GM19328 (cell line): ENCODE data around the gene CHRM2.
"Not testable (repeated sequence)": the region's sequence is repeated elsewhere in the genome, so short reads cannot be mapped to it uniquely, and the experiment has no call there.

Experiments used
- ATAC-seq: cut with Tn5 transposase; IDR thresholded peaks from one replicate; pipeline ENCODE4 v1.9.1; 2021; ENCODE audit warnings: mild to moderate bottlenecking, moderate library complexity; ENCODE audit not compliant: unreplicated experiment

CHRM2 gene

DNA sequence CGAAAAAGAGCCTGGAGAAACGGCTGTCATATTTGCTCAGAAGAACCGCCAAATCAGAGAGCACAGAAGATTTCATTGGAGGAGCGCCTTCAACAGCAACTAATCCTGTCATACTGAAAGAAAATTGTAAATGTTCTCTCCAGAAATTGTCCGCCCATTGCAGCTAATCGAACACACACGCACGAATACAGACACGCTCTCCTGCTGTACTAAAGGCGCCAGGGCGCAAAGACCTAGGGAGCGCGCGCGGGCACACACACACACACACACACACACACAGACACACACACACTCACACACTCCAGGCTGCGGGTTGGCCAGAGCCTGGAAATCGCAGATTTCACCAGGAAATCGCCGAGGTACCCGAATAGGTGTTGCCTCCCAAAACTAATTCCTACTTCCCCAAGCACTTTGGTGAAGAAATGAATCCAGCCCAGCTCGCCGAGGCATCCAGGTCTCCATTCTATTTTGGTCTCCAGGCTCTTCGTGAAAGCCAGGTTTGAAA lies at the start of gene CHRM2:
Gene CHRM2 (plus strand): TSS at position 157 of the 505 bp plus-strand sequence. CDS start 146,214 bp downstream, outside the sequence.
- ATAC-seq = no peak

DNA sequence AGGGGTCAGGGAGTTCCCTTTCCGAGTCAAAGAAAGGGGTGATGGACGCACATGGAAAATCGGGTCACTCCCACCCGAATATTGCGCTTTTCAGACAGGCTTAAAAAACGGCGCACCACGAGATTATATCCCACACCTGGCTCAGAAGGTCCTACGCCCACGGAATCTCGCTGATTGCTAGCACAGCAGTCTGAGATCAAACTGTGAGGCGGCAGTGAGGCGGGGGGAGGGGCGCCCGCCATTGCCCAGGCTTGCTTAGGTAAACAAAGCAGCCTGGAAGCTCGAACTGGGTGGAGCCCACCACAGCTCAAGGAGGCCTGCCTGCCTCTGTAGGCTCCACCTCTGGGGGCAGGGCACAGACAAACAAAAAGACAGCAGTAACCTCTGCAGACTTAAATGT lies 37.1 kb upstream of the CHRM2 start:
- ATAC-seq = not testable (repeated sequence)

DNA sequence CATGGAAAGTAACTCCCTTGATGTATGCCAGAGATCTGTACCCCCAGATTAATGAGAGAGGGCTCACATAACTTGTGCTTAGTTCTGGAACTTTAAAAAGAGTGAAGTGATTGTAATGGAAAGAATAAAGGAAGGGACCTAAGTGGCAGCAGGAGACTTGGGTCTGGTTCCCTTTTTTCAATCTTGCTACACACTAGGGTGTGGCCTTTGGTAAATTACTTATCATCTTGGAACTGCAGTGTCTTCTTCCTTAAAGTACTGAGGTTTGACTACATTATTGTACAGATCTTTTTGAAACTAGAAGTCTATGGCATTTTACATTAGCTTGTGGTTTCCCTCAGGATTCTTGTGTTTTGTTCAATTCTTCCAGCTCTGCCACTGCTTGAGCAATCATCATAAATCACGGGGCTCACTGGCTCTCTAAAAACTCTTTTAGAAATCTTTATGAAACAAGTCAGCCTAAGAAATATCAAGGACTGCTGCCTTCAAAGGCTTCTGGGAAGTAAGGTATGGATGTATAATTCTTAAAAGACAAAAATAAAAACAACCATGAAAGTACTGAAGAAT lies 22.5 kb upstream of the CHRM2 start:
- no peak for ATAC-seq

DNA sequence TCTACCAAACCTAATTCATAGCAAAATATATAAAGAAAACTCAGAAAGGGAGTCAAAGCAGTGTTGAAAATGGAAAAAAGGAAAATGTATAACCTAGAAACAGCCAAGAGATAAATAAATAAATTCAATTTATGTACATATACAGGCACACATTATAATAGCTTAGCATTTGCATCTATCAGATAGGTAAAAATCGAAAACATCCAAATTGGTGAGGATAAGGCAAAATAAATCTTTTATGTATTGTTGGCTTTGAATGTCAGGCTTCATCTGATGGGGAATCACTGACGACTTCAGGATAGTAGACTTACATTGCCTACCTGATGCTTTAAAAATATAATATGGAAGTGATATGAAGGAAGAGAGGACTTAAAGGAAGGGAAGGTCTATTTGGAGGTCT lies 20.6 kb upstream of the CHRM2 start:
- no peak for ATAC-seq

DNA sequence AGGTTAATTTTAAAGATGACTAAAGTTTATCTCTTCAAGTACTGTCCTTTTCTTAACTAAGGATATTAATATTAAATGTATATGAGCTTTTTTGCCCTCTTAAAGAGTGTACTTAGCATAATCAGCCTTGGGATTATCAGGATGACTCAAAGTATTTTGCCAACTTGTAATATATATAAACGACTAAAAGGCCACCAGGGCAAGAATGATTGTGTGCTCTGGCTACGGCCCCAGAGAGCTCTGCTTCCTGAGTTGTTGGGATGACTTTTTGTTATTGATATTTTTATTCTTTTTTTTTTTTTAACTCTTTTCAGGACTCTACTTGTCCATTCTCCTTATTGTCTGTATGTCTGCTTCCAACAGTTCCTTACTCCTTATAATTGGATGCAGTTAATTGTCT lies 14.8 kb upstream of the CHRM2 start:
- ATAC-seq = no peak

DNA sequence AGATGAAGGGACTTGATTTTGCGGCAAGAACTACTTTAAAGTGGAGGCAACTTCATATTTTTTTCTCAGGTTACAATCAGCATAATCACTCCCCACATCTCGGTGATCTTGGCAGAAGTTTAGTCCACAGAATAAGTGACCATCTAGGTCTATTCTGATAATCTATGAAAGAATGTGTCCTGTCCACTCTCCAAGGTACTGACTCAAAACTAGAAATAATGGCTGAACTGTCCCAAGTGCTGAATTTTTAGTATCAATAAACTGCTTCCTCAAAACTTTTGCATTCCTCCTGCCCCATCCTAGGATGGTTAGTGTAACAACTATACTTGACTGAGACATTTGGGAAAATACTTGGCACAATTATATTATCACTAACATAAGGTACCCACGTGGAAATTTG lies 10.9 kb upstream of the CHRM2 start:
- ATAC-seq = no peak

DNA sequence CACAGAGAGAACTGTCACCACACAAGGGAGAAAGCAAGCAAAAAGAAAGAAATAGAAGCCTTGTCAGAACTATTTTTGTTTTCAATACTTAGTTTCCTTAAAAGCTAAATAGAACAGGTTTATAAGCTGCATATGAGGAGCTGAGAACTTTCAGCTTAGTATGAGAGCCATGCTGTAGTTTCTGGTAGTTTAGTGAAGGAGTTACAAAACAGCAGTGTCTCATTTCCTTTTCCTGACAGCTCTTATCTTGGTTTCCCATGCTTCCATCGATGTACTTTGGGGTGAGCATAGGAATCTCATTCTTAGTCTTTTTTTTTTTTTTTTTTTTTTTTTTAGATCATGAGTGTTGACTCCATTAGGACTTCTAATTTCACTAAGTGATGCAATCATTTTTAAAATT lies 8.6 kb upstream of the CHRM2 start:
- ATAC-seq = no peak

DNA sequence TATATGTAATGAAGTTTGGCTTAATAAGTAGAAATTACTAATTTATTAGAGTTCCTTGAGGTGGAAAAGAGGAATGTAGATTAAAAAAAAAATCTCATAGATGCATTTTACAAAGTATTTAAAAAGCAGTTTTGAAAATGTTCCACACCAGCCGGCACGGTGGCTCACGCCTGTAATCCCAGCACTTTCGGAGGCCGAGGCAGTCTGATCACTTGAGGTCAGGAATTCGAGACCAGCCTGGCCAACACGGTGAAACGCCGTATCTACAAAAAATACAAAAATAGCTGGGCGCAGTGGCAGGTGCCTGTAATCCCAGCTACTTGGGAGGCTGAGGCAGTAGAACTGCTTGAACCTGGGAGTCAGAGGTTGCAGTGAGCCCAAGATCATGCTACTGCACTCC lies 3.2 kb upstream of the CHRM2 start:
- ATAC-seq = no peak

DNA sequence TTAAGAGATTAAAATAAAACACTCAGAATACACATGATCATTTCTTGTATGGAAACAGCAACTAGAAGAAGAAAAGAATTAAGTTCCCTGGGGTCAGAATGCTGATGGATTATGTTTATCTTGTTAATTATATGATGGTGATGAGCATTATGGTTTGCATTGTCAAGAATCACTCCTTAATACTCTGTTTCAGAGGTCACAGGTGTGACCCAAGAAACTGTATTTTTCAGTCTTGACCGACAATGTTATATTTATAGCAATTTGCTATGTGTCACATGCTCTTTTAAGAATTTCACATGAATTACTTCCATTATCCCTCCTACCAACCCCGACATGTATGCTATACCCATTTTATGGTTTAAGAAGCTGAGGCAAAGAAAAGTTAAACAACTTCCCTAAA lies 2.7 kb upstream of the CHRM2 start:
- no peak for ATAC-seq

DNA sequence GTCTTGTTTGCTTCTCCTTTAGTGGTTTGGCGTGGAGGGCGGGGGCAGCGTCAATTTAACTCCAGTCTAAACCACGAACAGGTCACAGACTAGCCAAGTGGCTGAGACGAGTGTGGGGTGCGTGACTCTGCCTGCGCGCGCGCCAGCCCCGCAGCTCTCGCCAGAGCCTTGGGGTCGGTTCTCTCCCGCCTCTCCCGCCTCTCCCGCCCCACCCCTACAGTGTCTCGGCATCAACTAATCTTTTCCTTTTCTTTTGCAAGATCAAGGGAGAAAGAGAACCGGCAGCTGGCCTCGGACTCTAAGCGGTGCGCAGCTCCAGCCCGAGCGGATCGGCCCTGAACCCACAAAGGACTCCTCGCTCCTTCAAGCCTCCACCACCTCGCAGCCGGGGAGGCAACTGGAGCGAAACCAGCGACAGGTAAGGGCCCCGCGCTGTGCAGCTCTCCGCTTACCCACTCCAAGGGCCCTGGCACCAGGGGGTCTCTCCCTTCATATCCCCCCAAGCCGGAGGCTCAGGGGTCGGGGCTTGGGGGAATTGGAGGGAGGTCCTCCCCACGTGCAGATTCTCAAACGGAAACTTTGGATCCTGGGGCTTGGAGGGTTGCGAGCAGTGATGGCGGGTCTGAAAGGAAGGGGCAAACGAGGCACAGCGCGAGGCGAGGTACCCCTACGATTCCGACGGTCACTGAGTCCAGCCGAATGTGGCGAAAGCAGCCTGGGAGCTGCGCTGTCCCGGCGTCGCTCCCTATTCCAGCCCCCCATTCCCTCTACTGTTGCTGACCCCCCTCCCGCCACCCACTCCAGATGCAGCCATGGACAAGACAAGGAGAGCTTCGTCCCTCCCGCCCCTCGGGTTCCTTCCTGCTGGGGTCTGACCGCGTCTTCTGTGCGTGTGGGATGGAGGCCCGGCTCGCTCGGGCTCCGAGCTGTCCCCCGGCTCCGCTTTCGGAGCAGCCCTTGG lies 829 bp downstream of the CHRM2 start:
- ATAC-seq = no peak

DNA sequence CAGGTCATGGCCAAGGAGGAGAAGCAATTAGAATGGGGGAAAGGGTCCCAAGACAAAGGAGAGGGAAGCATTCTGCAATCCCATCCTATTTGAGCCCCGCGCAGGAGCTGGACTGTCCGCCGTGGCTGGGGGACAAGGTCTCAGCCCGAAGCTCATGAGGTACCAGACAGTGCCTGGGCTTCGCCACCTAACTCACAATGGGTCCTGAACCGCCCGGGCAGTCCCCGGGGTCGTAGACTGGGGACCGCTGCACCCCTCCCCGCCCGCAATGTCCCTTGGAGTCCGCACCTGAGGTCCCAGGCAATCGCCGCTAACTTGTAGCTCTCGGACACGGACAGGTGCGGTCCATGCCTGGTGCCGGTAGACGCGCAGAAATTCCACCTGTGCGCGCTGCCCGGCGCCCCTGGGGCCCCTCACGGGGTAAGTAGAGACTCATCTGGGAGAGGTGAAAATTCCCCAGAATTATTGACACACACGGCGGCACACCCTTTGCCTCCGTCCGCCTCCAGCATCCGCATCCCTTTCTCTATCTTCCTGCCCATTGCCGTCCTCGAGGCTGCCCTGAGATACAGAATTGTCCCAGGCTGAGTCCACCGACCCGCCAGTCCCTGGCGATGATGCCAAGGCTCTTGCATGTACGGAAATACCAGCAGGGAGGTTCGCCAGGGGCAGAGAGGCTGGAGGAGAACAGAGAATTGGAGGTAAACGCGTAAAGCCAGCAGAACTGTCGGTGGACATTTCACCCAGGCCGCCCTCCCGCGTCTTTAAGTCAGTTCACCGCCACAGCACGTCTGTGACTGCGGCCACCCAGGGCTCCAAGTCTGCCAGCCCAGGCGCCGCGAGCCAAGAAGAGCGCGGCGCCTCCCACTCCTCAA lies 1.8 kb downstream of the CHRM2 start:
- no peak for ATAC-seq

DNA sequence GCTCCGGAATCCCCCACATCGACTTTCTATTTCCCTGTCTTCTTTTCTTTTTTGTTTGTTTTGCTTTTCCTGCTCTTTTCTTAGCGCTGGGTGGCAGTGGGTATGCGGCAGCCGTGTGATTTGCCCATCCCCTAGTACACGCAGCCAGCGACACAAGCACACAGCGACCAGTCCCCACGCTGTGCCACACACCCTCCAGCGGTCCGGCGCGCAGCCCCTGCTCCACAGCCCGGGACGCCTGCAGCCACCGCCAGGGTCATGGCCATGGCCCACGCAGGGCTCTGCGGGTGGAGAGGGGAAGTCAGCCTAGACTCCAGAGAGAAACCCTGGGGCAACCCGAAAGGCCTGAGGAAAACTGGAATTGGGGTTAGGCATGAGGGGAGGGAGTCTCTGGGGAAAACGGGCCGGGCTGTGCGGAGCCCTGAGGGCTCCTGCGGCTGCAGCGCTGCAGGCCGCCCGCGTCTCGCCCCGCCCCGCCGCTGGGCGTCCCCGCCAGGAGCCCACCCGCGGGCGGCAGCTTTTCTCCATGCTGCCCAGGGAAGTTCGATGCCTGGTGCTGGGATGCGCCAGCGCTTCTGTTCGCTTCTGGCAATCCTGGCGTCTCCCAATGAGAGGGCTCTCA lies 2.5 kb downstream of the CHRM2 start:
- ATAC-seq = no peak

DNA sequence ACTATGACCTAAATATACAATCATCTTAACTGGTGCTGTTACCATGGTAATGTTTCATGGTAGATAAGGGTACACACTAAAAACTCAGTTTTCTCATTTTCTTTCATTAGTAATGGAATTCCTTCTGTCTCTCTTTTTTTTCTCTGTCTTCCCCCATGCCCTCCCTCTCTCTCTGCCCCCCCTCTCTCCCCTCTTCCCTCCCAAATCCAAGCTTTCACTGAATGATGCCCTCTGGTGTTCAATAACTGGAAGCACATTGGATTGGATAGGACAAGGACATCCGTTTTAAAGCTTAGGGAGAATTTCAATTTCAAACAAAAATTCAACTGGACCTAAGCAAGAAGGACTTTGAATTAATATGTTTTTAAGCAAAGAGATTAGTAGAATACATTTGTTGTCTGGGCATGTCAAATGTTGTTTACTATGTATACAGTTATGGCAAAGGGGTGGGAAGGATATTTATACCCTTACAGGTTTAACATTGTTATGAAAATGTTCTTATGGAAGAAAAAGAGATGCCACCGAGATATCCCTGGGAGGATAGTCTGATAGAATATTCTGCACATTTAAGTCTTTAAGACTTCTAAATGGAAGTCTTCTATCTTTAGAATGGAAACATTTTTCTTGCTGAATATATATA lies 6.1 kb downstream of the CHRM2 start:
- no peak for ATAC-seq

DNA sequence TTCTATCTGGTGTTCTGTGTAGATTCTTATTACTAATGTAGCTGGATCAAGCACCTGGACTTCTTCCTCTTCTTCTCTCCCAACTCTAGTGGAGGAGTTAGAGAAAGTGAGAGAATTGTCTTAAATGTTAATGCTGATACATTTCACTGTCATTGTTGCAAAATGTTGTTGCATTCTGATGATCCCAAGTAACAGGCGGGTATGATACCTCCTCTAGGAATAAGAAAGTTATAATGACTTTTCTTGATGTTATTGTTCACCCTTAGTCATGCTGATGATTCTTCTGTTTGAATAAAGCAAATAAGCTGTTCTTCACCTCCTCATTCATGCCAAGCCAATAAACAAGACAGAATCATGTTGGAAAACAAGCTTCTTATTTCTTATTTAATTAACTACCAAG lies 9.1 kb downstream of the CHRM2 start:
- no peak for ATAC-seq

DNA sequence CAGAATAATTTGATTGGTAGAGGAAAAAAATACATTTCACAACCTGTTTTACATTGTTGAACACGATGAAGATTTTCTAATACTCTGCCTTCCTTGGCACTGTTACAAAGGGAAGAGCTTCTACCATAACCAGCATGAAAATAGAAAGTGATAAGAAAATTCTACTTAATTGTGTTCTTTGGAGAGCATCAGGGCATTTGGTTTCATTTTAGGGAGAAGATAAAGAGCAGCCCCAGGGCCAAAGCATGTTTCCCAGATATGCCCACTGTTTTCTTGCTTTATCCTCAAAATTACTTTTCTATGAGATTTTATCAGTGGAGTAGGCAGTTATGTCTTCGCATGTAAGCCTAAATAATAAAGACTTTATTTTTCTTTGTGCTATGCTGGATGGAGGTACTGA lies 9.5 kb downstream of the CHRM2 start:
- ATAC-seq = no peak

DNA sequence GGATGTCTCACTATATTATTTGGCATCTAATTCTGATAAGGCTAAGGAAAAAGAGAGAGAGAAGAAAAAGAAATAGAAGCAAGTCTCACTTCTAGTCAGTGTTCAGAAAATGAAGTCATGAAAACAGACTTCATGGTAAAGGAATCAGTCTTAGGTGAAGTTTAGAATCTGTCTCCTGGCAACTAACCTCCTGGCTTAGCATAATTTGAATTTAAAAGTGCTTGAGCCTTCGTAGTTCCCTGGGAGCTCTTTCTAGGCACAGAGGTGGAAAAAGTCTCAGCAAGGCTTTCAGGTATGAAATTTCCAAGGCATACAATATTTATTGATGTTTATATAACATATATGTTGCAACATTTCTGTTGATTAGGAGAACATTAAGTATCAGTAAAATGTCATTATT lies 10.4 kb downstream of the CHRM2 start:
- ATAC-seq = no peak

DNA sequence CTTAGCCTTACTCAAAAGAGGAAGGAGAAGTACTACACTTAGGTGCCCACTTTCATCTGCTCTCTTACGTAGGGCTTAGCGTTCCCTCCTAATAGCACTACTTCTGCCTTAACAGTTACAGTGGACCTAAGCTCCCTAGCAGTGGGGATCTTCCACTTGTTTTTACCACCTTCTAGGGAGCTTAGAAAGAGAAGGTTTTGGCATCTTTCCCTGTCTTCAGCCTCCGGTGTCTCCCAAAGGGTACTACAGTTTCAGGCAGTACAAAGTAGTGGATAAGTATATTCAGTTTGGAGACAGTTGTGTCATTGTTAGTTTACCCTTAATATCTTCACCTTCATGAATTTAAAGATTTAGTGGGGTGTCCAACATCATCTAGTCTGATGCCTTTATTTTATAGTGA lies 14.6 kb downstream of the CHRM2 start:
- ATAC-seq = no peak

DNA sequence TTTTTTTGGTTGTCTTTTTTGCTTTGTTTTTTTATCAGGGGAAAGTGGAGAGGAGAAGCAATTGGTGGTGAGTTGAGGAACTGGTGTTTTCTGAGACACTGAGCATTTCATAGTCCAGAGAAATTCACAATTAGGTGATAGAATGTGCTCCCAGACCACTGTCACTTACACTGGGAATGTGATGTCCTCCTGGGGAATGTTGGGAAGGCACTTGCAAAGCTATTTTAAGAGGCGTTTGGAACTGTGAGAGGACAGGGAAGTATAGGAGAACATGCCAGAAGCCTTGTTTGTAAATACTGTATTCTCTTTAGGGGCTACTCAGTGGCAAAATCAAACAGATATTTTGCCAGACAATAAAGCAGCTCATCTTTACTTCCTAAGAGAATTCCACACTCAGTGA lies 16.0 kb downstream of the CHRM2 start:
- no peak for ATAC-seq

DNA sequence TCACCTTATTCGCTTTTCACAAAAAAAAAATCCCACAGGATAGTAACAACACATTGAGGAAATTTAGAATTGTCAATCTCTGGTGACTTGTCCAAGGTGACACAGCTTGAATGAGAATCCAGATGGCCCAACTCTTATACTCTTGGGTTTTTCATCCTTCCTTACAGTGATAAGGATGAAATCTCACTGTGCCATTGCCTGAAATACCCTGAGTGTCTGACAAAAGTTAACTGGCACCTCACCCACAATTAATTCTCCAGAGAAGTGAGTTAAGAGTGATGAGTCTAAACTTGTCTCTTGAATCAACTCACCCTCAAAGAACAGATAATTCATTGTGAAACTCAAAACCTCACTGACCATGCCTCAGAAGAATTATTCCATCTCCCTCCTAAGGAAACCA lies 18.9 kb downstream of the CHRM2 start:
- ATAC-seq = no peak

DNA sequence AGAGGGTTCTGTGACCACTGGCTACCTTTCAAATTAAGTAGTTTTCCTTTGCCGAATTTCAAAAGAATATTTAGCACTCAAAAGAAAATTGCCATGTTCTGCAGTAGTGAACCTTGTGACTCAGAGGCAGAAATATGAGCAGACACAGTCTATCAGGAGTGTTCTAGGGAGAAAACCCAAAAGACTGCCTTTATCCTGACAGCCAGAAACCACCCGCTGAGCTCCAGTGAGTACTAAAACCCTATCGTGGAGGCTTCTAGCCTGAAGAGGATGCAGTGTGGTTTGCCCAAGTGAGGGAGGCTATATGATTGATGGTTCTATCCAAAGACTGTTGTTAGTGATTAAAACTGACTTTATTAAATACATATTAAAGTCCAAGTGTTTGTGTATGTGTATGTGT lies 21.9 kb downstream of the CHRM2 start:
- no peak for ATAC-seq
